K562 (cell line): Measurements from ENCODE around the gene PSRC1. TPM values are rescaled to one million over a fixed set of nuclear protein-coding genes. Genes with fewer than 3 reads are reported as not detected.

ENCODE experiments used
- ETV5 ChIP-seq: sonication (generic); formaldehyde crosslinking; IDR thresholded peaks from 2 replicates; pipeline ENCODE4 v1.4.0; 2020; ENCODE audit warnings: low read depth, mild to moderate bottlenecking, missing genetic modification reagents
- HMGN3 ChIP-seq: IDR thresholded peaks from 2 replicates; pipeline ENCODE4 v1.6.1; 2011; ENCODE audit warnings: borderline replicate concordance, low read depth, mild to moderate bottlenecking, mixed read lengths, low read length; ENCODE audit not compliant: insufficient read length; ENCODE audit errors: extremely low read depth
- JUN ChIP-seq, 2 experiments: sonication (generic) in 1 of 2; formaldehyde crosslinking in 1 of 2; IDR thresholded peaks; 2 replicates each; pipeline versions ENCODE4 v1.6.1 to v1.8.0; 2012 to 2022; ENCODE audit warnings: borderline replicate concordance in 2 of 2, mild to moderate bottlenecking in 2 of 2, improper control_type of control experiment in 1 of 2, low read depth in 1 of 2, low read length in 1 of 2, missing genetic modification reagents in 1 of 2
- LCOR ChIP-seq: sonication (generic); formaldehyde crosslinking; IDR thresholded peaks from 2 replicates; pipeline ENCODE4 v1.8.0; 2022; ENCODE audit warnings: mild to moderate bottlenecking, missing genetic modification reagents
- MAFK ChIP-seq: IDR thresholded peaks from 2 replicates; pipeline ENCODE4 v1.6.1; 2011; ENCODE audit warnings: low read length, improper control_type of control experiment
- MEF2A ChIP-seq: IDR thresholded peaks from 2 replicates; pipeline ENCODE4 v1.6.1; 2011; ENCODE audit warnings: low read depth, mild to moderate bottlenecking, low read length, moderate library complexity; ENCODE audit not compliant: control insufficient read depth
- MEF2D ChIP-seq: conservative IDR thresholded peaks from 2 replicates; pipeline ENCODE4 v1.6.1; 2016; ENCODE audit warnings: low read depth, missing genetic modification characterization, missing compliant biosample characterization
- NCOA1 ChIP-seq: fragments of 450-650 bp; IDR thresholded peaks from 2 replicates; pipeline ENCODE4 v1.6.1; 2016; ENCODE audit warnings: low read depth
- NFIX ChIP-seq: fragments of 250-450 bp; sonication (Bioruptor Pico); IDR thresholded peaks from 2 replicates; pipeline ENCODE4 v1.4.0; 2020; ENCODE audit warnings: low read depth, mild to moderate bottlenecking, moderate library complexity
- NRF1 ChIP-seq, 2 experiments: fragments of 450-650 bp; IDR thresholded peaks in 1 of 2; conservative IDR thresholded peaks in 1 of 2; 2 replicates each; pipeline ENCODE4 v1.6.1; 2014; ENCODE audit warnings: mild to moderate bottlenecking in 2 of 2
- PHF21A ChIP-seq: fragments of 450-650 bp; IDR thresholded peaks from 2 replicates; pipeline ENCODE4 v1.6.1; 2017; ENCODE audit warnings: low read depth, borderline replicate concordance
- RBBP5 ChIP-seq: fragments of 200-600 bp; sonication (generic); IDR thresholded peaks from 2 replicates; pipeline ENCODE4 v1.6.1; 2012; ENCODE audit warnings: borderline replicate concordance, mild to moderate bottlenecking, low read length, control low read depth, inconsistent platforms; ENCODE audit not compliant: insufficient read depth, poor library complexity, severe bottlenecking
- SMAD3 ChIP-seq: fragments of 450-650 bp; formaldehyde crosslinking; conservative IDR thresholded peaks from 2 replicates; pipeline ENCODE4 v1.4.0; 2020; ENCODE audit warnings: mild to moderate bottlenecking
- ZNF583 ChIP-seq: fragments of 250-450 bp; sonication (Bioruptor Pico); IDR thresholded peaks from 2 replicates; pipeline ENCODE4 v1.4.0; 2020
- polyA plus RNA-seq, 8 experiments: library from polyadenylated mRNA; depleted of rRNA in 4 of 8; stranded (reverse) in 5 of 8; unstranded in 3 of 8; fragments of >200 nt; fragmentation: Nextera tagmentation in 2 of 8; fragmentation: Illumina TruSeq in 1 of 8; extraction: Ambion mirVana in 2 of 8; extraction: Trizol in 1 of 8; gene quantifications; 2 replicates each; pipeline versions ENCODE4 v1.2.1 to v1.2.3, GENCODE V29; 2011 to 2014; ENCODE audit warnings: inconsistent platforms in 1 of 8, missing spikeins in 1 of 8
- total RNA-seq, 7 experiments: library from RNA; depleted of rRNA in 6 of 7; stranded (reverse); fragments of >200 nt in 6 of 7; fragmentation: Illumina TruSeq in 2 of 7; extraction: Trizol in 2 of 7; gene quantifications; 2 replicates each; pipeline versions ENCODE4 v1.2.1 to v1.2.3, GENCODE V29; 2011 to 2021; ENCODE audit warnings: low replicate concordance in 1 of 7
- TF ChIP-seq, protein P1 (sequence below): sonication (generic); formaldehyde crosslinking; IDR thresholded peaks from 2 replicates; pipeline ENCODE4 v1.8.1; 2023; ENCODE audit warnings: missing genetic modification reagents, mild to moderate bottlenecking, borderline replicate concordance
- TF ChIP-seq, protein P2 (sequence below): sonication (generic); formaldehyde crosslinking; IDR thresholded peaks from 2 replicates; pipeline ENCODE4 v1.8.0; 2022; ENCODE audit warnings: missing genetic modification reagents, mild to moderate bottlenecking, moderate library complexity, borderline replicate concordance
- TF ChIP-seq, protein P3 (sequence below), 2 experiments: IDR thresholded peaks; 2 replicates each; pipeline ENCODE4 v1.6.1; 2012; ENCODE audit warnings: improper control_type of control experiment in 2 of 2, low read depth in 2 of 2, low read length in 2 of 2, borderline replicate concordance in 1 of 2

Gene PSRC1
- total and polyA plus RNA-seq, 9 of the 15 experiments (the other 6 are each of a cell fraction or from before 2014, with no cell fraction given) = 6.5 to 65.2 (median 39.3) TPM

DNA sequence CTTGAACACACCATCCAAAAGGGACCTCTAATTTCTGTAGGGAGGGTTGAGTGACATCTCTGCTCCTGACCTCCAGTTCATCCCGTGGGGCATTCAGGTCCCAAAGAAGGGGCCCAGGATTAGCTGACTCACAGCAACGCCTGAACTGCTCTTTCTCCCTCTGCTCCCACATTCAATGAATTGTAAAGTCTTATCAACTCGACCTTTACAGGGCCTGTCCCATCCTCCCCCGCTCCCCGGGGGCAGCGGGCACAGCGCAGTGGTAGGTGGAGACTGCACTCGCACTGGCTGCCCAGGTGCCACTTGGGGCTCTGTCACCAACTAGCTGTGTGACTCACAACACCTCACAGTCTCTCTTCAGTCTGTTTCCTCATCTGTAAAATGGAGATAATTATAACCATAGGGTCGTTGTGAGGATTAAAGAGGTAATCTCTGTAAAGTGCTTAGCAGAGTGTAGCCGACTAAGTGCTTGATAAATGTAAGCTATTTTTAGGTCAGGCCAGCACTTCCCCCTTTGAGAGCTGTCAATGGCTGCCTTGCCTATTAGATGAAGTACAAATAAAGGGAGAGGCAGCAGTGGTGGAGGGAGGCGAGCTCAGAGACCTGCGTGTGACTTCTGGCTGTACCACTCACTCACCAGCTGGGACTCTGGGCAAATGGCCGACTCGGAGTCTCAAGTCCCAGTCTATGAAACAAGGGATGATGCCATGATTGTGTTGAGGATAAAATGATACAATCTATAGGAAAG lies 24.5 kb upstream of the PSRC1 start (continued):
- TF ChIP-seq ZNF583 (CRISPR knock-in tag) (0 out of 2 replicates have a peak, but pooled peaks have one; percentile 9), SMAD3 (CRISPR knock-in tag) (no peak), NCOA1 (0 out of 2 replicates have a peak, but pooled peaks have one; percentile 38), MEF2D (tag) (peak; percentile 99), JUN (IDR thresholded peaks at IDR 0.05; ENCODE audit: borderline replicate concordance, low read depth, low read length) (no peak), JUN (CRISPR knock-in tag; IDR thresholded peaks at IDR 0.05; ENCODE audit: borderline replicate concordance) (0 out of 2 replicates have a peak, but pooled peaks have one; percentile 11), MEF2A (peak; percentile 98), HMGN3 (peak; percentile 89), MAFK (peak; percentile 33; the same call in 1 of the 2 replicates), ETV5 (CRISPR knock-in tag) (peak; percentile 59; the same call in 1 of the 2 replicates), NFIX (CRISPR knock-in tag) (no peak), NRF1 (conservative IDR thresholded peaks at IDR 0.05 in 1 of 2, IDR thresholded peaks at IDR 0.05 in 1 of 2) (peak; percentile 17 to 19; a peak in 2 of 4 replicates), PHF21A (peak; percentile 53; the same call in 1 of the 2 replicates), RBBP5 (peak; percentile 54), LCOR (CRISPR knock-in tag) (peak; percentile 70; the same call in 1 of the 2 replicates)
- TF ChIP-seq, protein P1, sequence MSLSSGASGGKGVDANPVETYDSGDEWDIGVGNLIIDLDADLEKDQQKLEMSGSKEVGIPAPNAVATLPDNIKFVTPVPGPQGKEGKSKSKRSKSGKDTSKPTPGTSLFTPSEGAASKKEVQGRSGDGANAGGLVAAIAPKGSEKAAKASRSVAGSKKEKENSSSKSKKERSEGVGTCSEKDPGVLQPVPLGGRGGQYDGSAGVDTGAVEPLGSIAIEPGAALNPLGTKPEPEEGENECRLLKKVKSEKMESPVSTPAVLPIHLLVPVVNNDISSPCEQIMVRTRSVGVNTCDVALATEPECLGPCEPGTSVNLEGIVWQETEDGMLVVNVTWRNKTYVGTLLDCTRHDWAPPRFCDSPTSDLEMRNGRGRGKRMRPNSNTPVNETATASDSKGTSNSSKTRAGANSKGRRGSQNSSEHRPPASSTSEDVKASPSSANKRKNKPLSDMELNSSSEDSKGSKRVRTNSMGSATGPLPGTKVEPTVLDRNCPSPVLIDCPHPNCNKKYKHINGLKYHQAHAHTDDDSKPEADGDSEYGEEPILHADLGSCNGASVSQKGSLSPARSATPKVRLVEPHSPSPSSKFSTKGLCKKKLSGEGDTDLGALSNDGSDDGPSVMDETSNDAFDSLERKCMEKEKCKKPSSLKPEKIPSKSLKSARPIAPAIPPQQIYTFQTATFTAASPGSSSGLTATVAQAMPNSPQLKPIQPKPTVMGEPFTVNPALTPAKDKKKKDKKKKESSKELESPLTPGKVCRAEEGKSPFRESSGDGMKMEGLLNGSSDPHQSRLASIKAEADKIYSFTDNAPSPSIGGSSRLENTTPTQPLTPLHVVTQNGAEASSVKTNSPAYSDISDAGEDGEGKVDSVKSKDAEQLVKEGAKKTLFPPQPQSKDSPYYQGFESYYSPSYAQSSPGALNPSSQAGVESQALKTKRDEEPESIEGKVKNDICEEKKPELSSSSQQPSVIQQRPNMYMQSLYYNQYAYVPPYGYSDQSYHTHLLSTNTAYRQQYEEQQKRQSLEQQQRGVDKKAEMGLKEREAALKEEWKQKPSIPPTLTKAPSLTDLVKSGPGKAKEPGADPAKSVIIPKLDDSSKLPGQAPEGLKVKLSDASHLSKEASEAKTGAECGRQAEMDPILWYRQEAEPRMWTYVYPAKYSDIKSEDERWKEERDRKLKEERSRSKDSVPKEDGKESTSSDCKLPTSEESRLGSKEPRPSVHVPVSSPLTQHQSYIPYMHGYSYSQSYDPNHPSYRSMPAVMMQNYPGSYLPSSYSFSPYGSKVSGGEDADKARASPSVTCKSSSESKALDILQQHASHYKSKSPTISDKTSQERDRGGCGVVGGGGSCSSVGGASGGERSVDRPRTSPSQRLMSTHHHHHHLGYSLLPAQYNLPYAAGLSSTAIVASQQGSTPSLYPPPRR = peak; percentile 63; the same call in 1 of the 2 replicates
- TF ChIP-seq, protein P2, sequence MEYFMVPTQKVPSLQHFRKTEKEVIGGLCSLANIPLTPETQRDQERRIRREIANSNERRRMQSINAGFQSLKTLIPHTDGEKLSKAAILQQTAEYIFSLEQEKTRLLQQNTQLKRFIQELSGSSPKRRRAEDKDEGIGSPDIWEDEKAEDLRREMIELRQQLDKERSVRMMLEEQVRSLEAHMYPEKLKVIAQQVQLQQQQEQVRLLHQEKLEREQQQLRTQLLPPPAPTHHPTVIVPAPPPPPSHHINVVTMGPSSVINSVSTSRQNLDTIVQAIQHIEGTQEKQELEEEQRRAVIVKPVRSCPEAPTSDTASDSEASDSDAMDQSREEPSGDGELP = peak; percentile 62; the same call in 1 of the 2 replicates
- TF ChIP-seq, protein P3, sequence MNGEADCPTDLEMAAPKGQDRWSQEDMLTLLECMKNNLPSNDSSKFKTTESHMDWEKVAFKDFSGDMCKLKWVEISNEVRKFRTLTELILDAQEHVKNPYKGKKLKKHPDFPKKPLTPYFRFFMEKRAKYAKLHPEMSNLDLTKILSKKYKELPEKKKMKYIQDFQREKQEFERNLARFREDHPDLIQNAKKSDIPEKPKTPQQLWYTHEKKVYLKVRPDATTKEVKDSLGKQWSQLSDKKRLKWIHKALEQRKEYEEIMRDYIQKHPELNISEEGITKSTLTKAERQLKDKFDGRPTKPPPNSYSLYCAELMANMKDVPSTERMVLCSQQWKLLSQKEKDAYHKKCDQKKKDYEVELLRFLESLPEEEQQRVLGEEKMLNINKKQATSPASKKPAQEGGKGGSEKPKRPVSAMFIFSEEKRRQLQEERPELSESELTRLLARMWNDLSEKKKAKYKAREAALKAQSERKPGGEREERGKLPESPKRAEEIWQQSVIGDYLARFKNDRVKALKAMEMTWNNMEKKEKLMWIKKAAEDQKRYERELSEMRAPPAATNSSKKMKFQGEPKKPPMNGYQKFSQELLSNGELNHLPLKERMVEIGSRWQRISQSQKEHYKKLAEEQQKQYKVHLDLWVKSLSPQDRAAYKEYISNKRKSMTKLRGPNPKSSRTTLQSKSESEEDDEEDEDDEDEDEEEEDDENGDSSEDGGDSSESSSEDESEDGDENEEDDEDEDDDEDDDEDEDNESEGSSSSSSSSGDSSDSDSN (IDR thresholded peaks at IDR 0.05; ENCODE audit: borderline replicate concordance in 1 of 2, low read depth in 2 of 2, low read length in 2 of 2) = 0 out of 4 replicates have a peak, but pooled peaks of 1 of the 2 experiments have one; percentile 31
